IMR-90 (cell line): ENCODE measurements around the gene DDX4. TPM values are rescaled to one million over a fixed set of nuclear protein-coding genes. Genes with fewer than 3 reads are reported as not detected.

Experiments used
- ATAC-seq: fragments of 200-7000 bp; cut with Tn5 transposase; 2 replicates; pipeline ENCODE4 v1.9.1; 2020; ENCODE audit warnings: low read depth, mild to moderate bottlenecking, moderate library complexity
- BruUV-seq: library from RNA; stranded (reverse); fragments of 400-500 nt; replicated peaks from 2 replicates; lab custom pipeline; 2021; lab: Mats Ljungman, UMichigan
- CTCF ChIA-PET: fragments of 300-600 bp; formaldehyde crosslinking; extraction: SDS; loops from one replicate; lab custom pipeline; 2021; ENCODE audit warnings: antibody characterized with exemption; lab: Yijun Ruan, JAX
- POLR2A ChIA-PET: fragments of 300-600 bp; sonication (Branson Sonifier 250); formaldehyde crosslinking; loops from one replicate; lab custom pipeline; 2022; ENCODE audit warnings: antibody characterized with exemption; ENCODE audit not compliant: unreplicated experiment; lab: Charles Lee
- DNase-seq: peaks from one replicate; pipeline ENCODE4 v3.0.0; 2013
- H2AFZ ChIP-seq: replicated peaks from 2 replicates; pipeline ENCODE3; 2013; ENCODE audit warnings: low read length, mild to moderate bottlenecking; ENCODE audit not compliant: poor library complexity
- H2AK5ac ChIP-seq: 2 replicates; pipeline ENCODE4 v1.6.1; 2013; ENCODE audit warnings: low read depth, low read length, inconsistent platforms
- H2AK9ac ChIP-seq: replicated peaks from 2 replicates; pipeline ENCODE3; 2013; ENCODE audit warnings: mild to moderate bottlenecking, low read depth, low read length, moderate library complexity; ENCODE audit not compliant: poor library complexity
- H2BK120ac ChIP-seq: 2 replicates; pipeline ENCODE4 v1.6.1; 2013; ENCODE audit warnings: low read depth, low read length, inconsistent platforms
- H2BK15ac ChIP-seq: 3 replicates; pipeline ENCODE4 v1.6.1; 2013; ENCODE audit warnings: low read depth, low read length, inconsistent platforms
- H2BK20ac ChIP-seq: 2 replicates; pipeline ENCODE4 v1.6.1; 2013; ENCODE audit warnings: low read depth, mild to moderate bottlenecking, inconsistent platforms, low read length, moderate library complexity
- H2BK5ac ChIP-seq: 2 replicates; pipeline ENCODE4 v1.6.1; 2013; ENCODE audit warnings: mild to moderate bottlenecking, low read depth, low read length, inconsistent platforms; ENCODE audit not compliant: poor library complexity, severe bottlenecking
- H3K14ac ChIP-seq: replicated peaks from 2 replicates; pipeline ENCODE4 v1.6.1; 2013; ENCODE audit warnings: low read depth, low read length, inconsistent platforms
- H3K18ac ChIP-seq: 2 replicates; pipeline ENCODE4 v1.6.1; 2013; ENCODE audit warnings: low read depth, low read length, control low read depth
- H3K23ac ChIP-seq: 2 replicates; pipeline ENCODE4 v1.6.1; 2013; ENCODE audit warnings: low read depth, low read length, inconsistent platforms
- H3K27ac ChIP-seq: 2 replicates; pipeline ENCODE4 v1.5.1; 2013; ENCODE audit warnings: mild to moderate bottlenecking, control low read depth, low read length; ENCODE audit not compliant: insufficient read depth
- H3K27me3 ChIP-seq: 2 replicates; pipeline ENCODE4 v1.6.1; 2013; ENCODE audit warnings: low read length; ENCODE audit not compliant: control insufficient read depth, insufficient read depth
- H3K36me3 ChIP-seq: 2 replicates; pipeline ENCODE4 v1.6.1; 2013; ENCODE audit warnings: low read length, mixed read lengths; ENCODE audit not compliant: control insufficient read depth, insufficient read depth
- H3K4ac ChIP-seq: 2 replicates; pipeline ENCODE4 v1.6.1; 2013; ENCODE audit warnings: low read depth, low read length, inconsistent platforms
- H3K4me1 ChIP-seq: 2 replicates; pipeline ENCODE4 v1.6.1; 2013; ENCODE audit warnings: low read length, mixed read lengths; ENCODE audit not compliant: control insufficient read depth, insufficient read depth
- H3K4me2 ChIP-seq: 2 replicates; pipeline ENCODE4 v1.6.1; 2013; ENCODE audit warnings: low read depth, mild to moderate bottlenecking, control low read depth, low read length, moderate library complexity
- H3K4me3 ChIP-seq: 2 replicates; pipeline ENCODE4 v1.5.1; 2013; ENCODE audit warnings: low read depth, mild to moderate bottlenecking, control low read depth, low read length, moderate library complexity; ENCODE audit not compliant: insufficient read depth
- H3K56ac ChIP-seq: 2 replicates; pipeline ENCODE4 v1.6.1; 2013; ENCODE audit warnings: low read length, inconsistent platforms; ENCODE audit not compliant: insufficient read depth; ENCODE audit errors: extremely low read depth
- H3K79me1 ChIP-seq, 2 experiments: 2 replicates each; pipeline ENCODE4 v1.6.1; 2013; ENCODE audit warnings: low read length in 2 of 2, inconsistent platforms in 1 of 2, low read depth in 1 of 2
- H3K9ac ChIP-seq: 2 replicates; pipeline ENCODE4 v1.6.1; 2013; ENCODE audit warnings: low read depth, low read length, control low read depth
- H3K9me1 ChIP-seq: 2 replicates; pipeline ENCODE4 v1.6.1; 2013; ENCODE audit warnings: low read length, inconsistent platforms; ENCODE audit not compliant: insufficient read depth
- H3K9me3 ChIP-seq: 2 replicates; pipeline ENCODE4 v1.6.1; 2013; ENCODE audit warnings: low read length; ENCODE audit not compliant: control insufficient read depth, insufficient read depth
- H4K20me1 ChIP-seq: 2 replicates; pipeline ENCODE4 v1.6.1; 2013; ENCODE audit warnings: low read length, inconsistent platforms; ENCODE audit not compliant: insufficient read depth
- H4K5ac ChIP-seq: 2 replicates; pipeline ENCODE4 v1.6.1; 2013; ENCODE audit warnings: mild to moderate bottlenecking, low read depth, low read length, control low read depth
- H4K8ac ChIP-seq, 2 experiments: 2 replicates each; pipeline ENCODE4 v1.6.1; 2013; ENCODE audit warnings: low read depth in 2 of 2, low read length in 2 of 2, control low read depth in 1 of 2, inconsistent platforms in 1 of 2
- H4K91ac ChIP-seq: 2 replicates; pipeline ENCODE4 v1.6.1; 2013; ENCODE audit warnings: low read depth, low read length, inconsistent platforms; ENCODE audit not compliant: insufficient read depth
- MXI1 ChIP-seq: IDR thresholded peaks from 2 replicates; pipeline ENCODE4 v1.6.1; 2012; ENCODE audit warnings: low read depth, mild to moderate bottlenecking, low read length, moderate library complexity, borderline replicate concordance
- WGBS, 2 experiments: methylation state at CpG; one replicate each; pipeline versions ENCODE4 v1.1.5 to v1.1.7; 2013; ENCODE audit warnings: missing lambda C conversion rate in 2 of 2; ENCODE audit not compliant: insufficient read length in 1 of 2; ENCODE audit errors: extremely low coverage in 2 of 2; 5-methylcytosine and 5-hydroxymethylcytosine counted together
- dilution Hi-C: fragments of 300-500 bp; cut with HindIII; formaldehyde crosslinking; loops from one replicate; pipeline ENCODE4 v1.14.3; 2018; ENCODE audit warnings: low sequenced_read_pairs; ENCODE audit not compliant: unreplicated experiment
- in situ Hi-C: fragments of 300-500 bp; cut with MboI; formaldehyde crosslinking; loops from 3 replicates; pipeline ENCODE4 v1.14.3; 2019; ENCODE audit warnings: low sequenced_read_pairs, inconsistent platforms, mixed read lengths
- intact Hi-C: fragments of 100-400 bp; cut with micrococcal nuclease; formaldehyde crosslinking; loops from 2 replicates; pipeline ENCODE4 v1.10.0; 2022
- polyA plus RNA-seq, 3 experiments: library from polyadenylated mRNA; depleted of rRNA; stranded (reverse); fragments of >200 nt; gene quantifications; 2 replicates each; pipeline ENCODE4 v1.2.3, GENCODE V29; 2012; ENCODE audit warnings: low replicate concordance in 1 of 3
- total RNA-seq: library from RNA; depleted of rRNA; stranded (reverse); fragments of >200 nt; gene quantifications from 2 replicates; pipeline ENCODE4 v1.2.3, GENCODE V29; 2012

The DDX4 gene
- total and polyA plus RNA-seq, 2 of the 4 experiments (the other 2 are of a cell fraction) = not detected

DNA sequence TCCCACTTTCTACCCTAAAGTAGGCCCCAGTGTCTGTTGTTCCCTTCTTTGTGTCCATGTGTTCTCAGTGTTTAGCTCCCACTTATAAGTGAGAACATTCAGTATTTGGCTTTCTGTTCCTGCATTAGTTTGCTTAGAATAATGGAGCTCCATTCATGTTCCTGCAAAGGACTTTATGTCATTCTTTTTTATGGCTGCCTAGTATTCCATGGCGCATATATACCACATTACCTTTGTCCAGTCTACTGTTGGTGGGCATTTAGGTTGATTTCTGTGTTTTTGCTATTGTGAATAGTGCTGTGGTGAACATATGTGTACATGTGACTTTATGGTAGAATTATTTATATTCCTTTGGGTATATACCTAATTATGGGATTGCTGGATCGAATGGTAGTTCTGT is 30.4 kb downstream of the DDX4 start:
- Histone ChIP-seq H3K18ac (no peak overlapping the region), H2BK5ac (no peak overlapping the region), H3K14ac (no peak overlapping the region), H3K23ac (no peak overlapping the region), H3K4me3 (no peak overlapping the region), H3K27ac (no peak overlapping the region), H2AK5ac (no peak overlapping the region), H3K9ac (no peak overlapping the region), H3K9me1 (no peaks in the 10 kb centered on the region), H3K36me3 (no peaks in the 10 kb centered on the region), H2AFZ (no peak overlapping the region), H3K4ac (no peak overlapping the region), H4K20me1 (no peaks in the 10 kb centered on the region), H3K4me2 (no peak overlapping the region), H3K4me1 (no peaks in the 10 kb centered on the region; the same call in 1 of the 2 replicates), H4K5ac (no peak overlapping the region), H4K91ac (no peak overlapping the region), H3K9me3 (no peaks in the 10 kb centered on the region), H4K8ac (no peak overlapping the region), H3K79me1 (no peaks in the 10 kb centered on the region), H2BK20ac (no peak overlapping the region), H3K27me3 (no peaks in the 10 kb centered on the region), H2AK9ac (no peak overlapping the region), H2BK15ac (no peak overlapping the region), H3K56ac (no peak overlapping the region), H2BK120ac (no peak overlapping the region)
- POLR2A ChIA-PET = no interaction called here
- in situ Hi-C loops (no loop called here), intact Hi-C loops (loop anchor here (5.0 kb wide), 1 partner anchor 46 kb away; no protein-coding TSS in a partner anchor), dilution Hi-C loops (no loop called here)
- DNase-seq (no peak), ATAC-seq (no peak)
- BruUV-seq = no TSS peak
- WGBS, 2 experiments = no CpG with 5 or more reads among the region's 2 CpGs
- no peak for TF ChIP-seq MXI1
- CTCF ChIA-PET = no interaction called here
